NCI-H187 (cell line): ENCODE data around the gene RIPK4.

Experiments
- DNase-seq, 2 experiments: peaks; one replicate each; lab custom pipeline; 2025; lab: John Stamatoyannopoulos, UW

RIPK4 gene

DNA sequence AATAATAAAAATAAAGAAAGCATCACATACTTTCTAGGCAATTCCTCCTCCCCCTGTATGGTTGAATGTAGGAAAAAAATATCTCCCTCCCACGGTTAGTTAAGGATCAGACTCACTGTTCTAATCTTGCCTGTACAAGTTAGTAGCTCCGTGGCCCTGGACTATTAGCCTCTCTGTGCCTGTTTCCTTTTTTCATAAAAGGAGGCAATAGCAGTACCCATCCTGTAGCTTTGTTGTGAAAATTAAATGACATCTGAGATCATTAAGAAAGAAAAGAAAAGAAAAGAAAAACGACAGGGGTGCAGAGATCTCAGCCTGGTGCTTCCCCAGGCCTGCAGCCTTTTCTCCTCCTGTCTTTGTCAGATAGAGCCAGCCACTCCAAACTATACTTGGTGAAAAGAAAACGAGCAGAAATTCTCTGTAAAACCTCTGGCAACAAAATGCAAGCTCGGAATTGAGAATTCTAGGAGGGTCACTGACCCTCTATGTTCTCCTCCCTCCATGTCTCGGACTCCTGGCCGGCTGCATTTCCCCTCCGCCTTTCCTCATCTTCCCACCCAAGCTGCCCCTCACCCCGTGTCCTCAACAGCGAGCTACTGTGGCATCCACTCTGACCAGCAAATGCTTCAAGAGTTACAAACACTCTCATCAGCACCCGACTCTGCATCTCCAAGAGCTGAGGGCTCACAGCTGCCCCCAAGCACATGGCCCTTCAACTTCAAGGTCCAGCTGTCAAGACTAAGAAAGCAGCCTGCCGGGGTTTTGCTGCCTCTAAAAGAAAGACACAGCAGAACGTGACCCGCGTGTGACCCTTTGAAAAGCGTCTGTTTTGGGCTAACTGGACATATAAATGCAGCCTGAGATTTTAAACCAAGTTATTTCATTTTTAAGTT is 13.6 kb downstream of the RIPK4 start:
- no peak for DNase-seq

- DNase-seq = no peak
These were observed 14.6 kb downstream of the RIPK4 start for GRCh38 chr21:41752231-41752681.

- no peak for DNase-seq
These were observed 15.2 kb downstream of the RIPK4 start for GRCh38 chr21:41751611-41752011.

- DNase-seq = no peak
These were observed 16.2 kb downstream of the RIPK4 start for GRCh38 chr21:41750532-41751151.

GRCh38 chr21:41750051-41750450 is 16.8 kb downstream of the RIPK4 start:
- DNase-seq = no peak

- DNase-seq = no peak
These were observed 17.6 kb downstream of the RIPK4 start for GRCh38 chr21:41749286-41749685.

GRCh38 chr21:41747943-41748738 is 18.7 kb downstream of the RIPK4 start:
- DNase-seq = no peak

DNA sequence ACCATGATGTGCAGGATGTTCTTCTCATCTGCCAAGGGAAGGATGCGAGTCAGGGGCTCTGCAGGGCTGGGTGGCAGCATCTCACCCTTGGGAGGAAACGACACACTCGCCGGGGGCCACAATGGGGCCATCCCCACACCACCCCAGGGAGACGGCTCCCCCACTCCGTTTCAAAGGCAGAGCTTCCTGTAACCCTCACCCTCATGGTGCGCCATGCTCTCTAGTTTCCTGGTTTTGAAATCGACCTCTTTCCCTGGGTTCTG is 20.2 kb downstream of the RIPK4 start:
- DNase-seq = no peak

DNA sequence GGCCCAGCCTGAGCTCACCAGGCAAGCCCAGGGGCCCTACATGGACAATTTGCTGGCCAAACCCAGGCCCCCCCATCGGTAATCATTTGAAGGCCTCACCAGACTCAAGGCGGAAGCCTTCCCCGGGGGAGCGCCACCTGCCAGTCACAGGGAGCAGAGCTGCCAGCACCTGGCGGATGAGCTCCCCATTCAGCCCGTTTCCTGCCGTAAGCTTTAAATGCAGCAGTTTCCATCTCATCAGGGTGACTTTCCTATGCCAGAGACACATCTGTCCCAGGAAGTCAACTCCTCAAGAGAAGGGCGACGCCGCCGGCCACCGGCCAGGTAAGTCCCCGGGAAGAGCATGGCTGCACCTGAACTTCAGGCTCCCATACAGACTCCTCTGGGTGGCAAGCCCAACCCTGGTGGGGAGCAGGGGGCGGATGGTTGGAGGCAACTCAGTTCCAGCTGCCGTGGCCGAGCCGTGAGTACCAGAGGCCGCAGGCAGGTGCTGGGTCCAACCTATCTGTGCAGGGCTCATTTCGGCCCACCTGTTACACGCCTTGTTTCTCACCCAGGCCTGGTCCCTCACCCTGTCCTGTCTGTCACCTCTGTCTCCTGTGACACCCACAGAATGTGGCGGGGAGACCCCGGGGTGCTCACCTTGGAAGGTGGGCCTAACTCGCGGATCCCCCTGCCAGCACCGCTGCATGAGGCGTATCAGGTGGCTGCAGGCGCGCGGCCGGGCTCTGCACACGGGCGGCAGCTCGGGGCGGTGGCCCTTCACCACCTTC is 20.7 kb downstream of the RIPK4 start:
- no peak for DNase-seq

- DNase-seq = no peak
These were observed 21.6 kb downstream of the RIPK4 start for GRCh38 chr21:41745026-41745820.

DNA sequence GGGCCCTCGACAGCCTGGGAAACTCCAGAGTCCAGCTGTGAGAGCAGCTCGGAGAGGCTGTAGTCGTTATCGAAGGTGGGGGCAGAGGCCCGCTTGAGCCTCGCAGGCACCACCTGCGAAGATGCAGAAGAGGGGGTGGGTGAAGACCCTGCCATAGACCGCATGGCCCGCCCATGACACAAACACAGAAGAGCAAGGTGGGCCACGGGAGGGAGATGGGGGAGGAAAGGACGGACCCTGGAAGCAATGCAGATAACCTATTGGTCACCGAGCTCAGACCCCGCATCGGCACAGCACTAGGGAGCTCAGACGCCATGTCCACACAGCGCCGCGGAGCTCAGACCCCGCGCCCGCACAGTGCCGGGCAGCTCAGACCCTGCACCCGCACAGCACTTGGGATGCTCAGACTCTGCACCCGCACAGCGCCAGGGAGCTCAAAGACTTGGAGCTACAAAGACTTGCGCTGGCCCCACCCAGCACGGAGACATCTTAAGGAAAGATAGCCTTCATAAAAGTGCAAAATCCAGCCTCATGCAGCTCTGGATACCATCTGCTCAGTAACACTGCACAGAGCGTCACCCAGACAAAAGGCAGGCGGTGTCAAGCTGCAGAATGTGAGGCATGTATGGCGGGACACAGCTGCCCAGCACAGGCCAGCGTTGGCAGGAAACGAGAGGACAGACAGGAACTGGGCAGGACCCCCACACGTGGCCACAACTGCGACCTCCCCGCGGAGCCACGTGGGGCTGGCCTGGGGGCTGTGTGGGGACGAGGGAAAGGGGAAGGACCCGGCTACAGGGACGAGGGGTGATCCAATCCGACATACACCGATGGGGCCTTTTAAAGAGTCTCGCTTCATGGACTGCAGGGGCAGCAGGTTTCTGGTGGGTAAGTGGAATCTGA is 22.6 kb downstream of the RIPK4 start:
- no peak for DNase-seq

GRCh38 chr21:41743321-41744027 is 23.4 kb downstream of the RIPK4 start:
- no peak for DNase-seq

- DNase-seq = no peak
These were observed 24.6 kb downstream of the RIPK4 start for GRCh38 chr21:41742073-41742875.

DNA sequence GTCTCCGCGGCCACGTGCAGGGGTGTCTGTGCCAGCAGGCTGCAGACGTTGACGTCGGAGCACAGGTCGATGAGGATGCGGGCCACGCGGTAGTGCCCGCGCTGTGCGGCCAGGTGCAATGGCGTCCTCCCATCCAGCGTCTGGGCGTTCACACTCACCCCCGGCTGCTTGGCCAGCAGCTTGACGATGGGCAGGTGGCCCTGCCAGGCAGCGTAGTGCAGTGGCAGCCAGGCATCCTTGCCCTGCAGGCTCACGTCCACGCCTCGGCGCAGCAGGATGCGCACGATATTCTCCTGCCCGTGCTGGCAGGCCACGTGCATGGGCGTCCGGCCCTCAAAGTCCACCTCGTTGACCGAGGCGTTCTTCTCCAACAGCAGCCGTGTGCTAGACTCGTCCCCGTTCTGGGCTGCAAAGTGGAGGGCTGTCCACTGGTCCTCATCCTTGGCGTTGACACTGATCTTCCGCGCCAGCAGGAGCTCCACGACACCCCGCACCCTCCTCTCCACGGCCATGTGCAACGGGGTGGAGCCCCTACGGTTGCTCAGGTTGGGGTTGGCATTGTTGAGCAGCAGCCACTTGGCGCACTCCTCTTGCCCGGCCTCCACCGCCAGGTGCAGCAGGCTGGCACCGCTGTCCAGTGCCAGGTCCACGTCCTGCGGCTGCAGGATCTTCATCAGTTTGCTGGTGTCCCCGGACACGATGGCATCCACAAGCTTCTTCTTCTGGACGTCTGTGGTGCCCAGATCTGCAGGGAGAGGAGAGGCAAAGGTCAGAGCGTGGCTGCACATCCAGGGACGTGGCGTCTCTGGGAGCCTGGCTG is 25.4 kb downstream of the RIPK4 start:
- DNase-seq = no peak

DNA sequence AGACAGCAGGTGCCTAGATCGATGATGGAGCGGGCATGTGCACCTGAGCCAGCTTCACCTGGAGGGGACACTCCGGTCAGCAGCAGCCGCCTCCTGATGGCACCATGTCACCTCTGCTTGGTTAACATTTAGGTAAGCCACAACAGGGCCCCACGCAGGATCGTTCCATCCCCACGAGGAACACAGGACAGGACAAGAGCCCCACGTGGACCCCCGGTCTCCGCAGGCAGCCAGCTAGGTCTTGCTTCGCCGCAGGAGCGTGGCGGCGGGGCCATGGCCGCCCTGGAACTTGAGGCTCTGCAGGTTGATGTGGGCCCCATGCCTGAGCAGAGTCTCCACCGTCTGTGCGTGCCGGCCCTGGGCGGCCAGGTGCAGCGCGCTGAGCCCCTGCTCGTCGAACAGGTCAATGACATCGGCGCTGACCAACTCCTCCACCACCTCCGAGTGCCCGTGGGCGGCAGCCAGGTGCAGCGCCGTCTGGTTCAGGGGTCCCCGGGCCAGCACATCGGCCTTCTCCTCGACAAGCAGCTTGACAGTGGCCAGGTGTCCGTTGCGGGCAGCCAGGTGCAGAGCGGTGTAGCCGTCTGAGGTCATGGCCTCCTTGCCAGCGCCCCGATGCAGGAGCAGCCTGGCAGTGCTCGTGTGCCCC is 26.1 kb downstream of the RIPK4 start:
- no peak for DNase-seq

DNA sequence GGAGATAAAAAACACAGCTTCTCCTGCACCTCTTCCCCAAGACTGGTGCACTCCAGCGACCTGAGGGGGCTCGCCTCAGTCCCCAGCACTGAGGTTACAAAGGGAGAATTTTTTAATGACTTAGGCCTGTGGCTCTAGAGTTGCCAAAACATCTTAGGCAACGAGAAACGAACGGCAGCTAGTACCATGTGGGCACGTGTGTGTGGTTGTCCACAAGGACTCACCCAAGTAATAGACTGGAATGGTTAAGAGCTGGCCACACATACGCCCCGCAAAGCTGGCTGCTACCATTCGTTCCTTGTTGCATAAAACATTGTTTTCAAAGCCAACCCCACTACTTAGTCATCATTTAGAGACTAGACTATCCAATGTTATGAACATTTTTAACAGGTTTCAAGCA is 26.9 kb downstream of the RIPK4 start:
- no peak for DNase-seq

DNA sequence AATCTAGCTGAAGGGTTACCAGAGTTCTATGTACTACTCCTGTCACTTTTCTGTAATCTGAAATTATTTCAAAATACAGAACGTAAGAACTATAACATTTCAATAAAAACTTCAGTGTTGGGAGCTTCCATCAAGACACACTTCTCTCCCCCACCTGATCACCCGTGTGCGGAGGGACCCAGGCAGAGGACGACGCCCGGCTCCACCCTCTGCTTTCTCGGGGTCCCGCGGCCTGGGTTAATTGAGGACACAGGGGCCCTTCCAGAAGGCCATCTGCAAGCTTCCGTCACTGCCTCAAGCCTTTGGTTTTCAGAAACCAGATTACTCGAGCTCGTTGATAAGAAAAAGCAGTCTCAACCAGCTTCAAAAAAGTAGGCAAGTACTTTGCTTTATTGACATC is 27.8 kb downstream of the RIPK4 start:
- no peak for DNase-seq
